IMR-90 (cell line): ENCODE measurements around the gene SPECC1L. TPM values are rescaled to one million over a fixed set of nuclear protein-coding genes. Genes with fewer than 3 reads are reported as not detected.

ENCODE experiments used
- ATAC-seq: fragments of 200-7000 bp; cut with Tn5 transposase; 2 replicates; pipeline ENCODE4 v1.9.1; 2020; ENCODE audit warnings: low read depth, mild to moderate bottlenecking, moderate library complexity
- BruUV-seq: library from RNA; stranded (reverse); fragments of 400-500 nt; replicated peaks from 2 replicates; lab custom pipeline; 2021; lab: Mats Ljungman, UMichigan
- CTCF ChIA-PET: fragments of 300-600 bp; formaldehyde crosslinking; extraction: SDS; loops from one replicate; lab custom pipeline; 2021; ENCODE audit warnings: antibody characterized with exemption; lab: Yijun Ruan, JAX
- POLR2A ChIA-PET: fragments of 300-600 bp; sonication (Branson Sonifier 250); formaldehyde crosslinking; loops from one replicate; lab custom pipeline; 2022; ENCODE audit warnings: antibody characterized with exemption; ENCODE audit not compliant: unreplicated experiment; lab: Charles Lee
- DNase-seq: peaks from one replicate; pipeline ENCODE4 v3.0.0; 2013
- H2AFZ ChIP-seq: replicated peaks from 2 replicates; pipeline ENCODE3; 2013; ENCODE audit warnings: low read length, mild to moderate bottlenecking; ENCODE audit not compliant: poor library complexity
- H2AK5ac ChIP-seq: 2 replicates; pipeline ENCODE4 v1.6.1; 2013; ENCODE audit warnings: low read depth, low read length, inconsistent platforms
- H2AK9ac ChIP-seq: replicated peaks from 2 replicates; pipeline ENCODE3; 2013; ENCODE audit warnings: mild to moderate bottlenecking, low read depth, low read length, moderate library complexity; ENCODE audit not compliant: poor library complexity
- H2BK120ac ChIP-seq: 2 replicates; pipeline ENCODE4 v1.6.1; 2013; ENCODE audit warnings: low read depth, low read length, inconsistent platforms
- H2BK15ac ChIP-seq: 3 replicates; pipeline ENCODE4 v1.6.1; 2013; ENCODE audit warnings: low read depth, low read length, inconsistent platforms
- H2BK20ac ChIP-seq: 2 replicates; pipeline ENCODE4 v1.6.1; 2013; ENCODE audit warnings: low read depth, mild to moderate bottlenecking, inconsistent platforms, low read length, moderate library complexity
- H2BK5ac ChIP-seq: 2 replicates; pipeline ENCODE4 v1.6.1; 2013; ENCODE audit warnings: mild to moderate bottlenecking, low read depth, low read length, inconsistent platforms; ENCODE audit not compliant: poor library complexity, severe bottlenecking
- H3K14ac ChIP-seq: replicated peaks from 2 replicates; pipeline ENCODE4 v1.6.1; 2013; ENCODE audit warnings: low read depth, low read length, inconsistent platforms
- H3K18ac ChIP-seq: 2 replicates; pipeline ENCODE4 v1.6.1; 2013; ENCODE audit warnings: low read depth, low read length, control low read depth
- H3K23ac ChIP-seq: 2 replicates; pipeline ENCODE4 v1.6.1; 2013; ENCODE audit warnings: low read depth, low read length, inconsistent platforms
- H3K27ac ChIP-seq: 2 replicates; pipeline ENCODE4 v1.5.1; 2013; ENCODE audit warnings: mild to moderate bottlenecking, control low read depth, low read length; ENCODE audit not compliant: insufficient read depth
- H3K27me3 ChIP-seq: 2 replicates; pipeline ENCODE4 v1.6.1; 2013; ENCODE audit warnings: low read length; ENCODE audit not compliant: control insufficient read depth, insufficient read depth
- H3K36me3 ChIP-seq: 2 replicates; pipeline ENCODE4 v1.6.1; 2013; ENCODE audit warnings: low read length, mixed read lengths; ENCODE audit not compliant: control insufficient read depth, insufficient read depth
- H3K4ac ChIP-seq: 2 replicates; pipeline ENCODE4 v1.6.1; 2013; ENCODE audit warnings: low read depth, low read length, inconsistent platforms
- H3K4me1 ChIP-seq: 2 replicates; pipeline ENCODE4 v1.6.1; 2013; ENCODE audit warnings: low read length, mixed read lengths; ENCODE audit not compliant: control insufficient read depth, insufficient read depth
- H3K4me2 ChIP-seq: 2 replicates; pipeline ENCODE4 v1.6.1; 2013; ENCODE audit warnings: low read depth, mild to moderate bottlenecking, control low read depth, low read length, moderate library complexity
- H3K4me3 ChIP-seq: 2 replicates; pipeline ENCODE4 v1.5.1; 2013; ENCODE audit warnings: low read depth, mild to moderate bottlenecking, control low read depth, low read length, moderate library complexity; ENCODE audit not compliant: insufficient read depth
- H3K56ac ChIP-seq: 2 replicates; pipeline ENCODE4 v1.6.1; 2013; ENCODE audit warnings: low read length, inconsistent platforms; ENCODE audit not compliant: insufficient read depth; ENCODE audit errors: extremely low read depth
- H3K79me1 ChIP-seq, 2 experiments: 2 replicates each; pipeline ENCODE4 v1.6.1; 2013; ENCODE audit warnings: low read length in 2 of 2, inconsistent platforms in 1 of 2, low read depth in 1 of 2
- H3K9ac ChIP-seq: 2 replicates; pipeline ENCODE4 v1.6.1; 2013; ENCODE audit warnings: low read depth, low read length, control low read depth
- H3K9me1 ChIP-seq: 2 replicates; pipeline ENCODE4 v1.6.1; 2013; ENCODE audit warnings: low read length, inconsistent platforms; ENCODE audit not compliant: insufficient read depth
- H3K9me3 ChIP-seq: 2 replicates; pipeline ENCODE4 v1.6.1; 2013; ENCODE audit warnings: low read length; ENCODE audit not compliant: control insufficient read depth, insufficient read depth
- H4K20me1 ChIP-seq: 2 replicates; pipeline ENCODE4 v1.6.1; 2013; ENCODE audit warnings: low read length, inconsistent platforms; ENCODE audit not compliant: insufficient read depth
- H4K5ac ChIP-seq: 2 replicates; pipeline ENCODE4 v1.6.1; 2013; ENCODE audit warnings: mild to moderate bottlenecking, low read depth, low read length, control low read depth
- H4K8ac ChIP-seq, 2 experiments: 2 replicates each; pipeline ENCODE4 v1.6.1; 2013; ENCODE audit warnings: low read depth in 2 of 2, low read length in 2 of 2, control low read depth in 1 of 2, inconsistent platforms in 1 of 2
- H4K91ac ChIP-seq: 2 replicates; pipeline ENCODE4 v1.6.1; 2013; ENCODE audit warnings: low read depth, low read length, inconsistent platforms; ENCODE audit not compliant: insufficient read depth
- BHLHE40 ChIP-seq: fragments of 150-350 bp; IDR thresholded peaks from 2 replicates; pipeline ENCODE4 v1.6.1; 2016; ENCODE audit warnings: mild to moderate bottlenecking, low read depth, low read length
- CEBPB ChIP-seq: IDR thresholded peaks from 2 replicates; pipeline ENCODE4 v1.6.1; 2012; ENCODE audit warnings: low read depth, low read length, improper control_type of control experiment
- CHD1 ChIP-seq: IDR thresholded peaks from 2 replicates; pipeline ENCODE4 v1.6.1; 2012; ENCODE audit warnings: low read depth, low read length, improper control_type of control experiment
- FOS ChIP-seq: fragments of 150-350 bp; IDR thresholded peaks from 2 replicates; pipeline ENCODE4 v1.6.1; 2016; ENCODE audit warnings: low read depth, low read length
- MAFK ChIP-seq: IDR thresholded peaks from 2 replicates; pipeline ENCODE4 v1.6.1; 2012; ENCODE audit warnings: low read depth, low read length, improper control_type of control experiment
- MAZ ChIP-seq: IDR thresholded peaks from 2 replicates; pipeline ENCODE4 v1.6.1; 2012; ENCODE audit warnings: low read depth, mild to moderate bottlenecking, low read length, improper control_type of control experiment, moderate library complexity, borderline replicate concordance
- MXI1 ChIP-seq: IDR thresholded peaks from 2 replicates; pipeline ENCODE4 v1.6.1; 2012; ENCODE audit warnings: low read depth, mild to moderate bottlenecking, low read length, moderate library complexity, borderline replicate concordance
- NFE2L2 ChIP-seq: fragments of 150-350 bp; IDR thresholded peaks from 2 replicates; pipeline ENCODE4 v1.6.1; 2016; ENCODE audit warnings: low read depth, mild to moderate bottlenecking, low read length
- POLR2A ChIP-seq: IDR thresholded peaks from 2 replicates; pipeline ENCODE4 v1.6.1; 2012; ENCODE audit warnings: mild to moderate bottlenecking, low read depth, low read length
- RAD21 ChIP-seq: IDR thresholded peaks from 2 replicates; pipeline ENCODE4 v1.6.1; 2012; ENCODE audit warnings: low read length, improper control_type of control experiment
- RCOR1 ChIP-seq: IDR thresholded peaks from 2 replicates; pipeline ENCODE4 v1.6.1; 2012; ENCODE audit warnings: mild to moderate bottlenecking, low read length, improper control_type of control experiment; ENCODE audit not compliant: insufficient replicate concordance
- RFX5 ChIP-seq: IDR thresholded peaks from 2 replicates; pipeline ENCODE4 v1.8.0; 2012; ENCODE audit warnings: low read depth, mild to moderate bottlenecking, low read length, moderate library complexity
- SMC3 ChIP-seq: fragments of 150-350 bp; IDR thresholded peaks from 2 replicates; pipeline ENCODE4 v1.6.1; 2016; ENCODE audit warnings: low read depth, mild to moderate bottlenecking, antibody characterized with exemption, low read length, moderate library complexity
- WGBS, 2 experiments: methylation state at CpG; one replicate each; pipeline versions ENCODE4 v1.1.5 to v1.1.7; 2013; ENCODE audit warnings: missing lambda C conversion rate in 2 of 2; ENCODE audit not compliant: insufficient read length in 1 of 2; ENCODE audit errors: extremely low coverage in 2 of 2; 5-methylcytosine and 5-hydroxymethylcytosine counted together
- dilution Hi-C: fragments of 300-500 bp; cut with HindIII; formaldehyde crosslinking; loops from one replicate; pipeline ENCODE4 v1.14.3; 2018; ENCODE audit warnings: low sequenced_read_pairs; ENCODE audit not compliant: unreplicated experiment
- in situ Hi-C: fragments of 300-500 bp; cut with MboI; formaldehyde crosslinking; loops from 3 replicates; pipeline ENCODE4 v1.14.3; 2019; ENCODE audit warnings: low sequenced_read_pairs, inconsistent platforms, mixed read lengths
- intact Hi-C: fragments of 100-400 bp; cut with micrococcal nuclease; formaldehyde crosslinking; loops from 2 replicates; pipeline ENCODE4 v1.10.0; 2022
- polyA plus RNA-seq, 3 experiments: library from polyadenylated mRNA; depleted of rRNA; stranded (reverse); fragments of >200 nt; gene quantifications; 2 replicates each; pipeline ENCODE4 v1.2.3, GENCODE V29; 2012; ENCODE audit warnings: low replicate concordance in 1 of 3
- total RNA-seq: library from RNA; depleted of rRNA; stranded (reverse); fragments of >200 nt; gene quantifications from 2 replicates; pipeline ENCODE4 v1.2.3, GENCODE V29; 2012
- TF ChIP-seq, protein P1 (sequence below): conservative IDR thresholded peaks from 2 replicates; pipeline ENCODE4 v1.5.1; 2012; ENCODE audit warnings: mild to moderate bottlenecking, low read depth, low read length, improper control_type of control experiment
- TF ChIP-seq, protein P2 (sequence below): fragments of 150-350 bp; IDR thresholded peaks from 2 replicates; pipeline ENCODE4 v1.6.1; 2017; ENCODE audit warnings: mild to moderate bottlenecking, antibody characterized with exemption, low read length, low read depth
- TF ChIP-seq, protein P3 (sequence below): fragments of 150-350 bp; IDR thresholded peaks from 2 replicates; pipeline ENCODE4 v1.6.1; 2016; ENCODE audit warnings: low read depth, mild to moderate bottlenecking, low read length, moderate library complexity, borderline replicate concordance

The SPECC1L gene
- total and polyA plus RNA-seq, 2 of the 4 experiments (the other 2 are of a cell fraction), result 18.7 to 44.1 TPM

DNA sequence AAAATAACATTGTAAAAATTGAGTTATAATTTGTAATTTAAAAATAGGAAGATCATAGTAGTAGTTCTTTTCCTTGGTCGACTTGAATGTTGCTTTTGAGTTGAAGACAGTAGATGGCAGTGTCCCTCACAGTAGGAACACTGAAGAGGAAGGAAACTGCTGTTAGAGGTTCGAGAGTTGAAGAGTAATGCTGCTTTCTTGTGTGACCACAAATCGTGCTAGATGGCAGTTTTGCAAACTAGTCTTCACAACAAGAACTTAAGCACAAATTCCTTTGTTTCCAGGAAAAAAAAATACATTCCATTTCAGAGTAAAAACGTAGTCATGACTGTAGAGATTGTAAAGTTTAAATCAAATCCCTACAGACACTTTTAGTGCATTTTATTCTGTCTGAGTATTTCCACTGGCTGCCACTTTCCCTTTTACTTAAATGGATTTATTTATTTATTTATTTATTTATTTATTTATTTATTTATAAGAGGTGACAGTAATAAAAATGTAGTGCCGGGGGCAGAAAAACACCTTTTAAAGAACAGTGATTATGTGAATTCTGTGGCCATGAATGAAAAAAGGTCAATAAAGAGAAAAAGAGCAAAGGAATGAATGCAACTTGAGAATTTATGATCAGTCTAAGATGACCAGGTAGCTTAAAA lies 54.6 kb downstream of the SPECC1L start:
- POLR2A ChIA-PET, result no interaction called here
- dilution Hi-C loops, result no loop called here

More for the DNA sequence above, 54.6 kb downstream of the SPECC1L start:
- H3K9ac ChIP-seq, result no peak overlapping the region
- no peak overlapping the region for H3K56ac ChIP-seq
- ATAC-seq (peak; percentile 96), DNase-seq (peak; percentile 92)
- TF ChIP-seq, protein P1, sequence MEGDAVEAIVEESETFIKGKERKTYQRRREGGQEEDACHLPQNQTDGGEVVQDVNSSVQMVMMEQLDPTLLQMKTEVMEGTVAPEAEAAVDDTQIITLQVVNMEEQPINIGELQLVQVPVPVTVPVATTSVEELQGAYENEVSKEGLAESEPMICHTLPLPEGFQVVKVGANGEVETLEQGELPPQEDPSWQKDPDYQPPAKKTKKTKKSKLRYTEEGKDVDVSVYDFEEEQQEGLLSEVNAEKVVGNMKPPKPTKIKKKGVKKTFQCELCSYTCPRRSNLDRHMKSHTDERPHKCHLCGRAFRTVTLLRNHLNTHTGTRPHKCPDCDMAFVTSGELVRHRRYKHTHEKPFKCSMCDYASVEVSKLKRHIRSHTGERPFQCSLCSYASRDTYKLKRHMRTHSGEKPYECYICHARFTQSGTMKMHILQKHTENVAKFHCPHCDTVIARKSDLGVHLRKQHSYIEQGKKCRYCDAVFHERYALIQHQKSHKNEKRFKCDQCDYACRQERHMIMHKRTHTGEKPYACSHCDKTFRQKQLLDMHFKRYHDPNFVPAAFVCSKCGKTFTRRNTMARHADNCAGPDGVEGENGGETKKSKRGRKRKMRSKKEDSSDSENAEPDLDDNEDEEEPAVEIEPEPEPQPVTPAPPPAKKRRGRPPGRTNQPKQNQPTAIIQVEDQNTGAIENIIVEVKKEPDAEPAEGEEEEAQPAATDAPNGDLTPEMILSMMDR, result peak; percentile 86
- TF ChIP-seq NFE2L2 (no peak), POLR2A (no peak), RAD21 (peak; percentile 85), MAZ (no peak), FOS (no peak), CHD1 (no peak), MXI1 (no peak), RFX5 (no peak), CEBPB (no peak), SMC3 (peak; percentile 80), MAFK (no peak), BHLHE40 (peak; percentile 42; the same call in 1 of the 2 replicates), RCOR1 (no peak)
- TF ChIP-seq, protein P2, sequence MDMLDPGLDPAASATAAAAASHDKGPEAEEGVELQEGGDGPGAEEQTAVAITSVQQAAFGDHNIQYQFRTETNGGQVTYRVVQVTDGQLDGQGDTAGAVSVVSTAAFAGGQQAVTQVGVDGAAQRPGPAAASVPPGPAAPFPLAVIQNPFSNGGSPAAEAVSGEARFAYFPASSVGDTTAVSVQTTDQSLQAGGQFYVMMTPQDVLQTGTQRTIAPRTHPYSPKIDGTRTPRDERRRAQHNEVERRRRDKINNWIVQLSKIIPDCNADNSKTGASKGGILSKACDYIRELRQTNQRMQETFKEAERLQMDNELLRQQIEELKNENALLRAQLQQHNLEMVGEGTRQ, result no peak
- TF ChIP-seq, protein P3, sequence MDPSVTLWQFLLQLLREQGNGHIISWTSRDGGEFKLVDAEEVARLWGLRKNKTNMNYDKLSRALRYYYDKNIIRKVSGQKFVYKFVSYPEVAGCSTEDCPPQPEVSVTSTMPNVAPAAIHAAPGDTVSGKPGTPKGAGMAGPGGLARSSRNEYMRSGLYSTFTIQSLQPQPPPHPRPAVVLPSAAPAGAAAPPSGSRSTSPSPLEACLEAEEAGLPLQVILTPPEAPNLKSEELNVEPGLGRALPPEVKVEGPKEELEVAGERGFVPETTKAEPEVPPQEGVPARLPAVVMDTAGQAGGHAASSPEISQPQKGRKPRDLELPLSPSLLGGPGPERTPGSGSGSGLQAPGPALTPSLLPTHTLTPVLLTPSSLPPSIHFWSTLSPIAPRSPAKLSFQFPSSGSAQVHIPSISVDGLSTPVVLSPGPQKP, result no peak
- H3K9me3 ChIP-seq, result no peaks in the 10 kb centered on the region
- peaks cover 2% of the 10 kb centered on the region; the same call in 1 of the 2 replicates for H3K4me1 ChIP-seq
- CTCF ChIA-PET, result no interaction called here
- no peak overlapping the region for H3K27ac ChIP-seq
- peaks cover 41% of the 10 kb centered on the region for H4K20me1 ChIP-seq
- H2BK20ac ChIP-seq, result no peak overlapping the region
- WGBS, 2 experiments, result no CpG with 5 or more reads among the region's 5 CpGs
- H2BK5ac ChIP-seq, result peak overlapping the region; percentile 40
- H2AK9ac ChIP-seq, result no peak overlapping the region
- H3K4me2 ChIP-seq, result no peak overlapping the region; the same call in 1 of the 2 replicates
- H3K23ac ChIP-seq, result no peak overlapping the region
- H3K4me3 ChIP-seq, result no peak overlapping the region
- H3K18ac ChIP-seq, result no peak overlapping the region
- H3K36me3 ChIP-seq, result peaks cover 34% of the 10 kb centered on the region
- no peak overlapping the region for H2BK15ac ChIP-seq
- no peak overlapping the region for H3K14ac ChIP-seq
- H4K5ac ChIP-seq, result no peak overlapping the region
- H4K91ac ChIP-seq, result no peak overlapping the region
- H3K9me1 ChIP-seq, result 0 out of 2 replicates have a peak, but pooled peaks cover 4% of the 10 kb centered on the region
- intact Hi-C loops (loop anchor here (1.0 kb wide), 3 partner anchors 178 to 200 kb away; no protein-coding TSS in a partner anchor), in situ Hi-C loops (no loop called here)
- no peak overlapping the region for H4K8ac ChIP-seq
- H3K27me3 ChIP-seq, result no peaks in the 10 kb centered on the region
- peaks cover 24 to 42% of the 10 kb centered on the region in 2 experiments for H3K79me1 ChIP-seq
- no peak overlapping the region for H2BK120ac ChIP-seq
- H2AK5ac ChIP-seq, result no peak overlapping the region
- no peak overlapping the region for H2AFZ ChIP-seq
- H3K4ac ChIP-seq, result no peak overlapping the region
- no TSS peak for BruUV-seq
